Measurements from ENCODE around the gene SUPT3H.

- TF ChIP-seq GATA2 (IDR thresholded peaks at IDR 0.05; ENCODE audit: low read depth, low read length) (no peak), GATA3 (IDR thresholded peaks at IDR 0.05; ENCODE audit: low read depth, low read length) (no peak)
Observed at GRCh38 chr6:45275358-45275757, 102.4 kb downstream of the SUPT3H start.
